Measurements from ENCODE around the gene NRIP3. TPM values are rescaled to one million over a fixed set of nuclear protein-coding genes. Genes with fewer than 3 reads are reported as not detected.

The NRIP3 gene
- polyA plus RNA-seq (ENCODE audit: insufficient read length in 3 of 3): 1 to 10 TPM in 1 of 3 donors, under 1 TPM in 2; 0.89 to 1.3 (median 0.96) TPM

- peak in 1 of 3 donors; percentile 39 for DNase-seq (ENCODE audit: low read depth in 3 of 3, low spot score in 2 of 3)
Observed at GRCh38 chr11:9003573-9004182, at the start of gene NRIP3. Gene NRIP3 (minus strand): TSS chr11:9004001. CDS start chr11:9003935, 66 bp downstream.

GRCh38 chr11:9052316-9052715 is 48.5 kb upstream of the NRIP3 start:
- no peak for DNase-seq (ENCODE audit: low read depth in 3 of 3, low spot score in 2 of 3)

- no peak for DNase-seq (ENCODE audit: low read depth in 3 of 3, low spot score in 2 of 3)
Observed at GRCh38 chr11:9049959-9050358, 46.2 kb upstream of the NRIP3 start.

- DNase-seq (ENCODE audit: low read depth in 3 of 3, low spot score in 2 of 3): peak; percentile 55 to 74 (median 67)
Observed at GRCh38 chr11:9047964-9048523, 44.2 kb upstream of the NRIP3 start.

- DNase-seq (ENCODE audit: low read depth in 3 of 3, low spot score in 2 of 3): no peak
Observed at GRCh38 chr11:9046481-9046880, 42.7 kb upstream of the NRIP3 start.

DNA sequence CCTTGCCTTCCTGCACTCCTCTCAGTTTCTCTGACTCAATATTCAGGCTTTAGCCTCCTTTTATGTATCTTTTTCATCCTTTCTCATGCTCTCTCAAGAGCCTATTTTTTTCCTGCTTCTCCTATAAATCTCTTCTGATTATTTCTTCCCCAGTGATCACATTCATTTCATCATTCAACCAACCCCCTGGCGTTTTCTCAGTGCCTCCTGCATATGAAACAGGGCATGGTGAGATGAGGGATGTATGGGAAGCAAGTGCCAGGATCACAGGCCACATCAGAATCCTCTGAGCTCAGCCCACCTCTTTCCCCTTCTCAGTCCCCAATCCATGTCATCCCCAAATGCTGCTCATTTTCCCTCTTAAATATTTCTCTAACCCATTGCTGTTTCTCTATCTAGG is 38.7 kb upstream of the NRIP3 start:
- no peak for DNase-seq (ENCODE audit: low read depth in 3 of 3, low spot score in 2 of 3)

- no peak for DNase-seq (ENCODE audit: low read depth in 3 of 3, low spot score in 2 of 3)
Observed at GRCh38 chr11:9041747-9042146, 37.9 kb upstream of the NRIP3 start.

- no peak for DNase-seq (ENCODE audit: low read depth in 3 of 3, low spot score in 2 of 3)
Observed at GRCh38 chr11:9040410-9040809, 36.6 kb upstream of the NRIP3 start.

GRCh38 chr11:9039863-9040262 is 36.1 kb upstream of the NRIP3 start:
- no peak for DNase-seq (ENCODE audit: low read depth in 3 of 3, low spot score in 2 of 3)

- no peak for DNase-seq (ENCODE audit: low read depth in 3 of 3, low spot score in 2 of 3)
Observed at GRCh38 chr11:9039198-9039597, 35.4 kb upstream of the NRIP3 start.

DNA sequence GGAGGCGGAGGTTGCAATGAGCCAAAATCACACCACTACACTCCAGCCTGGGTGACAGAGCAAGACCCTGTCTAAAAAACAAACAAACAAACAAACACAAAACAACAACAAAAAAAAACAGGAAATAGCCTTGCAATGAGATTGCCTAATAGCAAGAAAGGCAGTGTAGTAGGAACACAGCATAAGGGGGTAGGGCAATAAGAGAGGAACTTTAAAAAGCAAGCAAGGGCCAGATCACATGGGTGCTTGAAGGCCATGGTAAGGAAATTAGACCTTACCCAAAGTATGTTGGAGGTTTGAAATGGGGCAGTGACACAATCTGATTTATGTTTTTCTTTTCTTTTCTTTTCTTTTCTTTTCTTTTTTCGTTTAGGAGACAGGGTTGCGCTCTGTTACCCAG is 34.7 kb upstream of the NRIP3 start:
- DNase-seq (ENCODE audit: low read depth in 3 of 3, low spot score in 2 of 3): no peak

GRCh38 chr11:9037963-9038362 is 34.2 kb upstream of the NRIP3 start:
- no peak for DNase-seq (ENCODE audit: low read depth in 3 of 3, low spot score in 2 of 3)

- no peak for DNase-seq (ENCODE audit: low read depth in 3 of 3, low spot score in 2 of 3)
Observed at GRCh38 chr11:9037046-9037780, 33.4 kb upstream of the NRIP3 start.

DNA sequence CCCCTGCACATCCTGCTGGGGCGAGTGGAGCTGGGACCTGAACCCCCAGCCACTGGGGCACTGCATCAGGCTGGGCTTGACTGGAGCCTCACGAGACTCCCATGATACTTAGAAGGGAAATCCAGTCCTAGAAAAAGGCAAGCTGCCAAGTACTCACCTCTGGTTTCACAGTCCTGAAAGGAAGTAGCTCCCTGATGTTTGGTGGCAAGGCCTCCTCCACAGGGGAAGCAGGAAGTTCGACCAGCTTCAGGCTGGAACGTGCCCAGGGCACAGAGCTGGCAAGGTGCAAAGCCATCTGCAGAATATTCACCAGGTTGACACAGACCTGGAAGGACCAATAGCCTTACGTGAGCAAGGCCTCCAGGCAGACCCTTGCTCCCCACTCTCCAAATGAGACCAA is 26.8 kb upstream of the NRIP3 start:
- no peak for DNase-seq (ENCODE audit: low read depth in 3 of 3, low spot score in 2 of 3)

DNA sequence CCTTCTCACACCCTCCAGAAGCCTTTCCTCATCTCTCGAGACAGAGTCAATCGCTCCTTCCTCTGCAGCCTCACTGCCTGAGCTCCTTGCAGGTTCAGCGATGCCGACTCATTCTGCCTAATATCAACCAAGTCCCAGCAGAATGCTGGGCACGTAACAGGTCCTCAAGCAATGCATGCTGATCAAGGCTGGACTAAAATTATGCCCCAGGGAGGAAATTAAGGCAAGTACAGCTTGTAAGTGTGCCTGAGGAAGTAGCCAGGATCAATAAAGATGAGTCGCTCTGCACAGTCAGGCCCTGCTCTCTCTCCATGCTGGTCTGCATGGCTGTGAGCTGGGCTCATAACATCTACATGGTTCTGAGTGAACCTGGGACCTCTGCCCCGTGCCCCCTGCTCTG is 25.6 kb upstream of the NRIP3 start:
- no peak for DNase-seq (ENCODE audit: low read depth in 3 of 3, low spot score in 2 of 3)

DNA sequence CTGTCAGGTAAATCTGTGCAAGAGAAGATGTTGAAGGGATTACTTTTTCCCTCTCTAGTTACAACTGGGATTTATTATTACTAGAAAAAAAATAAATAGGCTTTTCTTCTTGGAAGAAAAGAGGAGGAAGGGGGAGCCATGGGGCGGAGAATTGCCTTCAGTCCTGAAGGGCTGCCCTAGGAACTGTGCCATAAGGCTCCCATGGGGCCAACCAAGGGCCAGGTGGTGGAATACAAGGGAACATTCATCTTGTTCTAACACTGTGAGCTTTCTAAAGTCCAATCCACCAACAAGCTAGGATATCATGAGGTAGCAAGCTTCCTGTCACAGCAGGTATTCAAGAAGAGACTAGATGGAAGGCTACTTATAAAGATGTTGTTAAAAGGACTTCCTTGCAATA is 24.8 kb upstream of the NRIP3 start:
- no peak for DNase-seq (ENCODE audit: low read depth in 3 of 3, low spot score in 2 of 3)

- DNase-seq (ENCODE audit: low read depth in 3 of 3, low spot score in 2 of 3): no peak
Observed at GRCh38 chr11:9025101-9025850, 21.5 kb upstream of the NRIP3 start.

GRCh38 chr11:9022961-9023680 is 19.3 kb upstream of the NRIP3 start:
- DNase-seq (ENCODE audit: low read depth in 3 of 3, low spot score in 2 of 3): no peak

DNA sequence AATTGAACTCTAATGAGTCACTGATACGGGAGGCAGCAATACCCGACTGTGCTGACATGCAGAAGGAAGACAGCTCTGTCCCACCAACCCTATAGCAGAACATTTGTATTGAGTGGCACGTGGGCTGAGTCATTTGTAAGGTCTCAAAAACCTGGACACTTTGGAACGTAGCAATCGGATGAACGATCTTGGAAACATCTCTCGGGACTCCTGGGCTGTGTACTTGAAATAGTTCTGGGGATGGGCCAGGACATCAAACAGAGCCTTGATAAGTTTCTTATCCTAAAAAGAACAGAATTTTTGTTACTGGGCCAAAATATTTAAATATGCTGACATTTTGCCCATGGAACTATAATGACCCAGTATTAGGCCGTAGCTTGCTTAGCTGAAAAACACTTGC is 17.1 kb upstream of the NRIP3 start:
- DNase-seq (ENCODE audit: low read depth in 3 of 3, low spot score in 2 of 3): no peak

DNA sequence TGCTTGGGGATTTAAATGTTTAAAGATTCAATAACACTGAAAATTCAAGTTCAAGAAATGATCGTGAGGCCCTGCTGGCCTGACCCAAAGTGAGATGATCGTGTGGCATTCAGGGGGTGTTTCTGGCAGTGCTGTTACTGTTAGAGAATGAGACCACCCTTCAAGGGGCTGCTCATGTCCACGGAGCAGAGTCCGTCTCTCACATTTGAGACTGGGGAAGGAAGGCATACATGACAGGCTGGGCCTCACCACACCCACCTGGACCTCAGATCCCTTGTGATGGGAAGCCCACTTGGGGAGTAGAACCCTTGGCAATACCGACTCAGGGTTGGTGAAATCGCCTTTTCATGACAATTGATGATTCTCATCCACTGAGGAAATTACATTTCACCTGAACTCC is 16.1 kb upstream of the NRIP3 start:
- DNase-seq (ENCODE audit: low read depth in 3 of 3, low spot score in 2 of 3): no peak

DNA sequence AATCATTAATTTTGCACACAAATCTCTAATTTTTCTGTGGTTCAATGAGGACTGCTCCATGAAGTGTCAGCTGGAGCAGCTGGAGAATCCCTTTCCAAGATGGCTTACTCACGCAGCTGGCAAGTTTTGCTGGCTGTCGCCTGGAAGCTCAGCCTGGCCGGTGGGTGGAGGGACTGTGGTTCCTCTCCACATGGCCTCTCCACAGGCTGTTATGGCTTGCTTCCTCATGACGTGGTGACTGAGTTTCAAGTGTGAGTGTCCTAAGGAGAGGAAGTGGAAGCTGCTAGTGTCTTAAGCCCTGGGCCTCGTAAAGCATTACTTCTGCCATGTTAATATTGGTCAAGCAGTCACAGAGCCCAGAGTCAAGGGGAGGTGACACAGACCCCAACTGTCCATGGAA is 14.0 kb upstream of the NRIP3 start:
- DNase-seq (ENCODE audit: low read depth in 3 of 3, low spot score in 2 of 3): no peak
